ENCODE results near the gene ETS1.

ETS1 gene

DNA sequence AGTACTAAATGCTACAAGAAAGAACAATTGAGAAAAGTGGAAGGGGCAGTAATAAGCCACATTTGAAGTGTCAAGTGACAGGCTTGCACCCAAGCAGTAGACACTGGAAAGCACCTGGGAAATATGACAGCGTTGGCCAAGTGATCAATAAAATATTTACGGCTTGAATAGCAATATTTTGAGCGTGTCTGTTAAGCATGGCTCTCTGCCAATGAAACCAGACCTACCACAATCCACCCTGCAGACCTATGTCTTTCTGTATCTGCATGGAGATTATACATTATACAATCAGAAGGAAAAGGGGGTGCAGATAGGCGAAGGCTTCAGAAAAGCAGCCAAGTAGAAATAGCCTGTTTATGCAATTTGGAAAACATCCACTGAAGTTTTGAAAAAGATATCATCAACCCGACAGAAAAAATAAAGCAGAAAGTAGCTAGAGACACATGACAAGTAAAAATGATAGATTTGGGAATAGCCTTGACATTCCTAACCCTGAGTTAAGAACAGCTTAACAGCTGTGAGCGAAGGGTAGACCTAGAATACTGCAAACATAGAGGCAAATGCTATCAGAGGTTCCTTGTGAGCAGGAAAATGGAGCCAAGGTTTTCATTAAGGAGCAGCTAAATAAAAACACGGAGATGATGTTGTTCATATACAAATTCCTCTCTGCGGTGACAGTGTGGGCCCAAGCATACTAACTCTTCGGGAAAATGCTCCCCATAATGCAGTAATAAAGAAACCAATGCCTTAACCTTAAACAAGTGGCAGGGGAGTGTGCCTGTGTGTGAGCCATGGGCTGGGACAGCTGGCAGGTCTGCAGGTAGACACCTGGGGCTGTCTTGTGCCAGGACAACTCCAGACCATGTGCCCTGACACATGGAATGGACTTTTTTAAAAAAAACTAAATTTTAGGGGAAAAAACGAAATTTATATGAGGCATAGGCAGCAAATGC lies 71.3 kb downstream of the ETS1 start:
- TF ChIP-seq Cebpa-rat (IDR thresholded peaks at IDR 0.05), result no peak
- Histone ChIP-seq H3K27ac (no peak overlapping the region), H3K9ac (no peak overlapping the region), H3K4me2 (no peak overlapping the region), H3K27me3 (no peaks in the 10 kb centered on the region), H3K4me3 (no peak overlapping the region), H3K4me1 (peaks cover 47% of the 10 kb centered on the region), H3K36me3 (peaks cover 36% of the 10 kb centered on the region), H3K9me3 (no peaks in the 10 kb centered on the region), H4K20me1 (peaks cover 95% of the 10 kb centered on the region)

DNA sequence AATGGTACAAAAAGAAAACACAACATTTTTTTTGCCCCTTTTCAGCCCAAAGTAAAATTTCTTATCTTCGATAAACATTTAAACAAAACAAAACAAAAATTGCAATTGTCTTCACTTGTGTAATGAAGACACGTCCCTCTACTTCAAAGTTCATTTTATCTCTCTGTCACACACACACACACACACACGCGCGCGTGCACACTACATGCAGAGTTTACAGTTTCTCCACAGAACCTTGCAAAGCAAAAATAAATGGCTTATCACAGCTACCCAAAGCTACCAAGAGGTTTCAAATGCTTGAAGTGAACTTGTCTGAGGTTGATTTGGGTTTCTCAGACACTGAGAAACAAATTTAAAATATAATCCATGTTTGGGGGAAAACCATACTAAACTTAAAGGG lies 72.3 kb downstream of the ETS1 start:
- H3K4me2 ChIP-seq, result no peak overlapping the region
- H3K27ac ChIP-seq, result no peak overlapping the region
- H3K9me3 ChIP-seq, result no peaks in the 10 kb centered on the region
- TF ChIP-seq Cebpa-rat (IDR thresholded peaks at IDR 0.05), result no peak
- H3K36me3 ChIP-seq, result peaks cover 42% of the 10 kb centered on the region
- peaks cover 37% of the 10 kb centered on the region for H3K4me1 ChIP-seq
- H3K27me3 ChIP-seq, result no peaks in the 10 kb centered on the region
- peaks cover 96% of the 10 kb centered on the region for H4K20me1 ChIP-seq
- no peak overlapping the region for H3K4me3 ChIP-seq
- H3K9ac ChIP-seq, result no peak overlapping the region

DNA sequence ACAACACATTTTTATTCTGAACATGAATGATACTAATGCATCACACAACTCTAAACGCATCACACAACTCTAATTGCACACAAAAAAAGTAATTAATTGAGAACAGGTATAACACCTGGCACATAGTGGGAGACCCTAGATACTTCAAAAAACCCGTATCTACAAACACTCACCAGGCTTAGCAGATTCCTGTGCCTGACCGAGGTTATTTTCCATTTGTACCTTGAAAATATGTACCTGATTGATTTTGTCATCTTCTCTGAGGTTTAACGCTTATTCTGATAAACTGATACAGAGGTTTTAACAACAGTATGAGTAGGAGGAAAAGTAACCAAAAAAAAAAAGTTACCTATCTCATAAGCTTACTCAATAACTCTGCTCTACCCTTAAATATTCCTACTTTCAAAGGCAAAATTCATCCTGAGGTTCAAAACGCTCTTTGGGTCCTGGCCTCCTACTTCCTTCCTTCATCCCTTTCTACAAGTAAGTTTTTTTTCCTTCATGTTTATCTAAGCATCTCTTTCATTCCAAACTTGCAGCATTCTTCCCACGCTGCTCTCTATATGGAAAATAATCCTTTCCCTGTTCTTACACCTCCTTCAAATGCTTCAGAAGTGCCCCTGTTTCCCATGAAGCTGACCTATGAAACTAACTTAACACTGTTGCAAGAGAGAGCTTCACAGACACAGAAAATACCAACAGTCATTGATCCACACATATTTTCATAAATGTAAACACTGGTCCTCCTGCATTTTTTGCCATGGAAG lies 73.3 kb downstream of the ETS1 start:
- no peak overlapping the region for H3K27ac ChIP-seq
- no peak overlapping the region for H3K4me3 ChIP-seq
- no peaks in the 10 kb centered on the region for H3K9me3 ChIP-seq
- H3K9ac ChIP-seq, result no peak overlapping the region
- H3K4me2 ChIP-seq, result no peak overlapping the region
- no peaks in the 10 kb centered on the region for H3K27me3 ChIP-seq
- H3K4me1 ChIP-seq, result peaks cover 28% of the 10 kb centered on the region
- H3K36me3 ChIP-seq, result peaks cover 45% of the 10 kb centered on the region
- H4K20me1 ChIP-seq, result peaks cover 96% of the 10 kb centered on the region
- TF ChIP-seq Cebpa-rat (IDR thresholded peaks at IDR 0.05), result no peak

DNA sequence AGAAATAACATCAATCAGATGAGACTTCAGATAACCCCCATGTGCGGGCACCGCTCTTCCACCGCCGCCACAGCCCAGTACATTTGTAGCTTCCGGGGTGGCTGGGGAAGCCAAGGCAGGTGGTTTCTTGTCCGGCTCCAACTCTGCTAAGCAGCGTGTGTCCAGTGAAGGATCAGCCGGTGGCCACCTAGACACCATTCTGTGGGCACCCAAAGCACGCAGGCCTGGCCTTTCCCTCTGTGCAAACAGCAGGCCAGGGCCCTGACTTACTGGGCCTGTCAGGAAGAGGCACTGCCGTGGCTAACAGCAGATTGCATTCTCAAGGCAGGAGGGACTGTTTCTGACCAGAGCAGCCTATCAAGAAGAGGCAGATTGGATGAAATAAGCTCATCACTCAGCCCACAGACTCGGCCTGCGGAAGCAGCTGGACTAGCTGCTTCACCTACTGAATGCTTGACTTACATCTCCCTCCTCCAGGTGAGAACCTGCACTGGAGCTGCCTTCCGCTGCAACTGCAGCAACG lies 74.8 kb downstream of the ETS1 start:
- Histone ChIP-seq H3K27ac (no peak overlapping the region), H4K20me1 (peaks cover 96% of the 10 kb centered on the region), H3K9ac (no peak overlapping the region)

DNA sequence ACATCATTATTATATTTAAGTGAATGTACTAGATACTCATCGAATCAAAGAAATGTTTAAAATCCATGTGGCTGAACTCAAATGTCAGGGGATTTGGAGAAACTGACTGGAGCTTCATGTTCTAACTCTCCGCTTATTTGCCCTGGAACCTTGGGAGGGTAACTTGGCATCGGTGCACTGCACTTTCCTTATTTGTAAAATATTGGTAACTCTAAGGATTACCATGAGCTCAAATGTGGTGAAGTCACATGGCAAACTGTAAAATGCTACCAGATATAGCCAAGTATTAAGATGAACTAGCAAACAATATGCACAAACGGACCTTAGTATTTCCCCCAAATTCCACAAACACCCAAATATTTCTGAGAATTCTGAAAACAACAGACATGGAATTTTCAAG lies 75.6 kb downstream of the ETS1 start:
- Histone ChIP-seq H3K9ac (no peak overlapping the region), H3K4me1 (peaks cover 15% of the 10 kb centered on the region), H4K20me1 (peaks cover 96% of the 10 kb centered on the region), H3K27ac (no peak overlapping the region), H3K4me2 (no peak overlapping the region), H3K36me3 (peaks cover 50% of the 10 kb centered on the region), H3K9me3 (peaks cover 3% of the 10 kb centered on the region; the same call in 1 of the 2 replicates), H3K27me3 (no peaks in the 10 kb centered on the region), H3K4me3 (no peak overlapping the region)
- TF ChIP-seq Cebpa-rat (IDR thresholded peaks at IDR 0.05), result no peak

More for the DNA sequence above, 74.8 kb downstream of the ETS1 start:
- Histone ChIP-seq H3K9me3 (no peaks in the 10 kb centered on the region), H3K4me2 (no peak overlapping the region), H3K27me3 (no peaks in the 10 kb centered on the region), H3K36me3 (peaks cover 50% of the 10 kb centered on the region), H3K4me3 (no peak overlapping the region), H3K4me1 (peaks cover 15% of the 10 kb centered on the region)
- no peak for TF ChIP-seq Cebpa-rat (IDR thresholded peaks at IDR 0.05)

DNA sequence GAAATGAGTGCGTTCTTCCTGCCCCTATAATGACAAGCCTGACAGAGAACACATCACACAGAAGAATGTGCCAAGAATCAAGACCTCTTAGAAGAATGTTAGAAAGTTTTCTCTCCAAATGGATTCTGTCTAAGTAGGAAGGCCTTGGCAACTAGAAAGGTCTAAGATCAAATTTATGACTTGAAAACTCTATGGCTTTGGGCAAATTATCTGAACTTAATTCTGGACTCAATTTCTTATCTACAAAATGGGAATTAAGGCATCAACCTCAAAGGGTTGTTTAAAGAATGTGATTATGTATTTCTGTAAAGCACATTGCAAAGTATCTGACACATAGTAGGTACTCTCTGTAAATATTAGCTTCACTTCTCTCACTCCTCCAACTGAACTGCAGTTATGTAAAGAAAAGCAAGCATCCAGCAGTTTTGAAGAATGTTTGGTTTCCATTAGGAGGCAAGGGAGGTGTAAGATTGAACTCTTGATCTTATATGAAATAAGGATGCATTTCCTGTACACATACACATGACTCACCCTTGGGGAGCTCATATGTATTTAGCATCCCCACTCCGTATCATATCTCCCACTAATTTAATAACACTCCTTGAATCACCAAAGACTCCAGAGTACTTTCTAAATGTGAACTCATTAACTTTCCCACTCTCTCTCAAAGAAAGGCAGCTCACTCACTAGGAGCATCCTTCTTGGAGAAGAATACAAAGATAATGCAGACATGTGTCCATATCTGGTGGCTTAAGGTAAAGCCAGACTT lies 77.6 kb downstream of the ETS1 start:
- peaks cover 91% of the 10 kb centered on the region for H4K20me1 ChIP-seq
- H3K36me3 ChIP-seq, result peaks cover 64% of the 10 kb centered on the region
- H3K4me2 ChIP-seq, result no peak overlapping the region
- no peaks in the 10 kb centered on the region for H3K27me3 ChIP-seq
- H3K9ac ChIP-seq, result no peak overlapping the region
- H3K4me3 ChIP-seq, result no peak overlapping the region
- H3K27ac ChIP-seq, result no peak overlapping the region
- peaks cover 12% of the 10 kb centered on the region for H3K4me1 ChIP-seq
- H3K9me3 ChIP-seq, result peaks cover 17% of the 10 kb centered on the region
- no peak for TF ChIP-seq Cebpa-rat (IDR thresholded peaks at IDR 0.05)

DNA sequence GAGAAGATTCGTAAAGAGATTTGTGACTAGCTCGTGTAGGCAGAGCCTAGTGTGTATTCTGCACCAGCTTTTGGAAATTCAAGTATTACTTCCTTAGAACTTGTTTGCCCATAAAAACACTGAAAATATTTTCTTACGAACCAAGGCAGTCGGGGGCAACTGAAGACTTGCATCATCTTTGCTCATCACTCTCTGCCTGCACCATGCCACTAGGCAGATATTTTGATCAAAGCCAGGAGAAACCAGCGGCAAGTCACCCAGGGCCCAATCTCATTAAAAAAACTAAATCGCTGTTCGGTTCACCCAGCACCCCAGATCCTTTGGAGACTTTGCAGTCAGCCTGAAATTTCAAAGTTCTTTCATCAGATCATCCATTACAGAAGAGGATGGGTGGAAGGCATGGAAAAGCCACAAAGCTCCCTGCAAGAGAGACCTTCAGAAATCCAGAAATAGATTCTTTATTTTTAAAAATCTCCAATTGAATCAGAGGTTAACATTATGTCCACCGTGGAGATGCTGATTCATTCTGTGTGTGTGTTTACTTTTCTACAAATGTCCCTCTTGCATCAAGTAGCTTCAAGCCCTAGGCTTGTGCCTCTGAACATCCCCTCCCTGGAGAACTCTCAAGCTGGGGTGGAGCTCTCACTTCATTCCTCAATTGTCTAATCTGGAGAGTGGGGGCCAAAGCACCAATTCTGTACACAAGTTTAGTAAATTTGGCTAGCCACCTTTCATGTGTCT lies 78.4 kb downstream of the ETS1 start:
- Histone ChIP-seq H4K20me1 (peaks cover 88% of the 10 kb centered on the region), H3K4me2 (no peak overlapping the region), H3K9ac (no peak overlapping the region), H3K36me3 (peaks cover 72% of the 10 kb centered on the region), H3K4me3 (no peak overlapping the region), H3K4me1 (peaks cover 12% of the 10 kb centered on the region), H3K9me3 (peaks cover 17% of the 10 kb centered on the region), H3K27ac (no peak overlapping the region), H3K27me3 (no peaks in the 10 kb centered on the region)
- TF ChIP-seq Cebpa-rat (IDR thresholded peaks at IDR 0.05), result no peak

DNA sequence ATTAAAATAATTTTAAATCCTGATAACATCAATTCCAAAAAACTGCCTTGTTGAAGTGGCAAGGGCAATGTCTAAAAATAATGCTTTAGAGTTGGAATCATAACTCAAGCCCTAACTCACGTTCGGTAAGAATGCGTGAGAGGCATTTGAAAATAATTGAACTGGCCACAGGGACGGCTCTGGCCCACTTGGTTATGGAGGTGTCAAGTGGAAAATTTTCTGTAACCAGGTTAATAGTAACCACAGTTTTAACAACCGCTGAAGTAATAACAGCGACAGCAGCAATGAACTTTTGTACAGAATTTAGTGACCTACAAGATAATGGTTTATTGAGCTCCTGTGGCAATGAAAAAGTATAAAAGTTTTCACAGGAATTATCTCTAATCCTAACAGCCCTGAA lies 79.4 kb downstream of the ETS1 start:
- Histone ChIP-seq H3K4me1 (peaks cover 19% of the 10 kb centered on the region), H3K4me3 (no peak overlapping the region), H3K27ac (no peak overlapping the region)

More for the DNA sequence above, 79.4 kb downstream of the ETS1 start:
- Histone ChIP-seq H3K4me2 (no peak overlapping the region), H3K9ac (no peak overlapping the region), H3K27me3 (no peaks in the 10 kb centered on the region), H3K36me3 (peaks cover 71% of the 10 kb centered on the region), H4K20me1 (peaks cover 89% of the 10 kb centered on the region), H3K9me3 (peaks cover 17% of the 10 kb centered on the region)
- no peak for TF ChIP-seq Cebpa-rat (IDR thresholded peaks at IDR 0.05)

All from BLaER1 (cell line).